Endothelial cell of umbilical vein (primary cell): ENCODE measurements around the gene ZMYM3. TPM values are rescaled to one million over a fixed set of nuclear protein-coding genes. Genes with fewer than 3 reads are reported as not detected.

ENCODE experiments used
- BruUV-seq: library from RNA; stranded (reverse); fragments of 400-500 nt; replicated peaks from 2 replicates; lab custom pipeline; 2021; lab: Mats Ljungman, UMichigan
- CTCF ChIA-PET: fragments of 300-600, 350-600 bp; sonication (Branson Sonifier 250); formaldehyde crosslinking; loops from one replicate; lab custom pipeline; 2021; ENCODE audit warnings: antibody characterized with exemption, inconsistent platforms; lab: Charles Lee
- POLR2A ChIA-PET: fragments of 300-600, 350-600 bp; sonication (Branson Sonifier 250); formaldehyde crosslinking; loops from one replicate; lab custom pipeline; 2021; ENCODE audit warnings: antibody characterized with exemption, inconsistent platforms; lab: Charles Lee
- DNase-seq: peaks from one replicate; pipeline ENCODE4 v3.0.0-alpha.2; 2011; ENCODE audit warnings: low read depth, low spot score
- FAIRE-seq: peaks from 2 replicates; lab custom pipeline; 2011; peaks lifted over from hg19 to GRCh38; lab: Jason Lieb, UNC
- H2AFZ ChIP-seq: 2 replicates; pipeline ENCODE4 v1.6.0; 2012; ENCODE audit warnings: low read depth, low read length, control low read depth, inconsistent platforms
- H3K27ac ChIP-seq: 2 replicates; pipeline ENCODE4 v1.5.1; 2011; ENCODE audit warnings: low read depth, mild to moderate bottlenecking, control low read depth, low read length, moderate library complexity; ENCODE audit not compliant: insufficient read depth
- H3K27me3 ChIP-seq, 2 experiments: 2 replicates each; pipeline versions ENCODE4 v1.6.0 to v1.6.1; 2011; ENCODE audit warnings: low read length in 2 of 2, mixed read lengths in 1 of 2; ENCODE audit not compliant: control insufficient read depth in 2 of 2, insufficient read depth in 2 of 2
- H3K36me3 ChIP-seq, 2 experiments: 2 replicates in 1 of 2; 3 replicates in 1 of 2; pipeline ENCODE4 v1.5.1; 2011; ENCODE audit warnings: low read length in 2 of 2, mild to moderate bottlenecking in 1 of 2, moderate library complexity in 1 of 2; ENCODE audit not compliant: control insufficient read depth in 2 of 2, insufficient read depth in 2 of 2; ENCODE audit errors: extremely low read depth in 1 of 2
- H3K4me1 ChIP-seq: 3 replicates; pipeline ENCODE4 v1.5.1; 2011; ENCODE audit warnings: mild to moderate bottlenecking, low read length; ENCODE audit not compliant: control insufficient read depth, insufficient read depth; ENCODE audit errors: extremely low read depth
- H3K4me2 ChIP-seq: 2 replicates; pipeline ENCODE4 v1.6.1; 2011; ENCODE audit warnings: low read length, control low read depth, mixed read lengths; ENCODE audit not compliant: insufficient read depth
- H3K4me3 ChIP-seq, 3 experiments: fragments of 200-600 bp in 1 of 3; sonication (generic), shearing (Covaris generic) in 1 of 3; replicated peaks in 1 of 3; 2 replicates each; pipeline ENCODE4 v1.5.1; 2011 to 2016; ENCODE audit warnings: control low read depth in 3 of 3, low read length in 3 of 3, mild to moderate bottlenecking in 2 of 3, inconsistent platforms in 1 of 3, low read depth in 1 of 3, moderate library complexity in 1 of 3; ENCODE audit not compliant: insufficient read depth in 1 of 3
- H3K79me2 ChIP-seq: 2 replicates; pipeline ENCODE4 v1.6.0; 2012; ENCODE audit warnings: low read length, inconsistent platforms; ENCODE audit not compliant: control insufficient read depth, insufficient read depth
- H3K9ac ChIP-seq: replicated peaks from 2 replicates; pipeline ENCODE3; 2011; ENCODE audit warnings: low read length, control low read depth; ENCODE audit not compliant: insufficient read depth; ENCODE audit errors: extremely low read depth
- H3K9me1 ChIP-seq: replicated peaks from 3 replicates; pipeline ENCODE4 v1.6.0; 2011; ENCODE audit warnings: mild to moderate bottlenecking, low read length; ENCODE audit not compliant: control insufficient read depth, insufficient read depth; ENCODE audit errors: extremely low read depth
- H3K9me3 ChIP-seq: replicated peaks from 2 replicates; pipeline ENCODE4 v1.5.1; 2012; ENCODE audit warnings: low read length, inconsistent platforms; ENCODE audit not compliant: control insufficient read depth, insufficient read depth
- H4K20me1 ChIP-seq: replicated peaks from 2 replicates; pipeline ENCODE3; 2011; ENCODE audit warnings: mild to moderate bottlenecking, low read length; ENCODE audit not compliant: control insufficient read depth, insufficient read depth; ENCODE audit errors: extremely low read depth
- EZH2 ChIP-seq: IDR thresholded peaks from 2 replicates; pipeline ENCODE4 v1.6.1; 2012; ENCODE audit warnings: borderline replicate concordance, low read depth, mild to moderate bottlenecking, moderate library complexity, low read length, inconsistent platforms; ENCODE audit not compliant: severe bottlenecking
- FOS ChIP-seq: IDR thresholded peaks from 2 replicates; pipeline ENCODE4 v1.6.1; 2011; ENCODE audit warnings: mild to moderate bottlenecking, low read length, moderate library complexity, borderline replicate concordance; ENCODE audit not compliant: insufficient read depth
- GATA2 ChIP-seq: IDR thresholded peaks from 2 replicates; pipeline ENCODE4 v1.7.0; 2011; ENCODE audit warnings: low read depth, mild to moderate bottlenecking, moderate library complexity, mixed read lengths, low read length; ENCODE audit not compliant: insufficient read length, insufficient read depth
- JUN ChIP-seq: IDR thresholded peaks from 2 replicates; pipeline ENCODE4 v1.6.1; 2011; ENCODE audit warnings: borderline replicate concordance, low read depth; ENCODE audit not compliant: insufficient read length, insufficient read depth
- MYC ChIP-seq: IDR thresholded peaks from one replicate; pipeline ENCODE4 v1.6.1; 2011; ENCODE audit warnings: mild to moderate bottlenecking, low read depth, low read length
- POLR2A ChIP-seq: IDR thresholded peaks from 2 replicates; pipeline ENCODE4 v1.6.1; 2012; ENCODE audit warnings: low read depth, mild to moderate bottlenecking, control low read depth, low read length
- POLR2AphosphoS5 ChIP-seq: IDR thresholded peaks from 2 replicates; pipeline ENCODE4 v1.6.1; 2012; ENCODE audit warnings: low read depth, mild to moderate bottlenecking, control low read depth, low read length, moderate library complexity; ENCODE audit not compliant: insufficient read depth
- dilution Hi-C: fragments of 300-500 bp; cut with MboI; formaldehyde crosslinking; loops from one replicate; pipeline ENCODE4 v1.15.0; 2019; ENCODE audit warnings: low sequenced_read_pairs; ENCODE audit not compliant: extremely low pct_ligation_motif_present
- intact Hi-C: fragments of 100-400 bp; cut with micrococcal nuclease; formaldehyde crosslinking; loops from one replicate; pipeline ENCODE4 v1.10.0; 2022
- polyA plus RNA-seq, 4 experiments: library from polyadenylated mRNA; depleted of rRNA in 3 of 4; stranded (reverse) in 3 of 4; unstranded in 1 of 4; fragments of >200 nt; gene quantifications; 2 replicates each; pipeline versions ENCODE4 v1.2.1 to v1.2.3, GENCODE V29; 2011 to 2012; ENCODE audit warnings: missing spikeins in 1 of 4
- total RNA-seq: library from RNA; stranded (reverse); gene quantifications from 2 replicates; pipeline ENCODE4 v1.2.3, GENCODE V29; 2021
- TF ChIP-seq, protein P1 (sequence below): IDR thresholded peaks from 2 replicates; pipeline ENCODE4 v1.6.1; 2011; ENCODE audit not compliant: insufficient read depth, insufficient read length
- TF ChIP-seq, protein P2 (sequence below), 2 donors: IDR thresholded peaks; 1 replicate in 1 of 2; 2 replicates in 1 of 2; pipeline ENCODE4 v1.5.1; 2011; ENCODE audit warnings: low read length in 2 of 2, mild to moderate bottlenecking in 2 of 2, moderate library complexity in 2 of 2, control low read depth in 1 of 2, inconsistent platforms in 1 of 2, low read depth in 1 of 2; ENCODE audit not compliant: insufficient read depth in 1 of 2; ENCODE audit errors: extremely low read depth in 1 of 2

Gene ZMYM3
- total and polyA plus RNA-seq, 2 donors (not counting 3 experiments of a cell fraction or from before 2014, with no cell fraction given): 26.5 to 32.9 TPM

DNA sequence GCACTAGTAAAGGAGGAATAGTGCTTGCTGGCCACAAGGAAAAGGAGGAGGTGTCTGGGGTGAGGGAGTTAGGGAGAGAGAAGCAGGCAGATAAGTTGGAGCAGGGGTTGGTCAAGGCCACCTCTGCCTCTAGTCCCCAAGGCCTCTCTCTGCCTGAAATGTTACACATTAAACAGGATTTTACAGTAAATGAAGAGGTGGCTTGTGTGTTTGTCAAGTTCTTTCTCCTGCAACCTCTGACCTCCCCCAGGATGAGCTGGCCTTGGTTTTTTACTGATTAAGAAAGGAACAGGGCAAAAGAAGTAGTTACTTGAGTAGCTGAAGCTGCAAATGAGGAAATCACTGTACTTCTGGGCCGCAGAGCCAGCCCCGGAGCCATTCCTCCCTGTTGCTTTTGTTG lies 28.9 kb downstream of the ZMYM3 start:
- H4K20me1 ChIP-seq: no peaks in the 10 kb centered on the region
- no peak overlapping the region for H3K9ac ChIP-seq
- ChIA-PET POLR2A (no interaction called here), CTCF (no interaction called here)
- H2AFZ ChIP-seq: no peak overlapping the region
- H3K4me3 ChIP-seq: no peak overlapping the region
- H3K9me3 ChIP-seq: no peaks in the 10 kb centered on the region
- no peak overlapping the region for H3K4me2 ChIP-seq
- no TSS peak for BruUV-seq
- intact Hi-C loops: no loop called here
- no peaks in the 10 kb centered on the region for H3K79me2 ChIP-seq
- no peaks in the 10 kb centered on the region for H3K36me3 ChIP-seq
- FAIRE-seq (no peak), DNase-seq (no peak)
- H3K27me3 ChIP-seq: no peaks in the 10 kb centered on the region
- dilution Hi-C loops: no loop called here
- TF ChIP-seq EZH2: no peak
- TF ChIP-seq, protein P1, sequence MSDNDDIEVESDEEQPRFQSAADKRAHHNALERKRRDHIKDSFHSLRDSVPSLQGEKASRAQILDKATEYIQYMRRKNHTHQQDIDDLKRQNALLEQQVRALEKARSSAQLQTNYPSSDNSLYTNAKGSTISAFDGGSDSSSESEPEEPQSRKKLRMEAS: no peak
- no peak for TF ChIP-seq GATA2
- TF ChIP-seq JUN: no peak
- no peaks in the 10 kb centered on the region for H3K9me1 ChIP-seq
- H3K4me1 ChIP-seq: no peaks in the 10 kb centered on the region
- no peak overlapping the region for H3K27ac ChIP-seq

DNA sequence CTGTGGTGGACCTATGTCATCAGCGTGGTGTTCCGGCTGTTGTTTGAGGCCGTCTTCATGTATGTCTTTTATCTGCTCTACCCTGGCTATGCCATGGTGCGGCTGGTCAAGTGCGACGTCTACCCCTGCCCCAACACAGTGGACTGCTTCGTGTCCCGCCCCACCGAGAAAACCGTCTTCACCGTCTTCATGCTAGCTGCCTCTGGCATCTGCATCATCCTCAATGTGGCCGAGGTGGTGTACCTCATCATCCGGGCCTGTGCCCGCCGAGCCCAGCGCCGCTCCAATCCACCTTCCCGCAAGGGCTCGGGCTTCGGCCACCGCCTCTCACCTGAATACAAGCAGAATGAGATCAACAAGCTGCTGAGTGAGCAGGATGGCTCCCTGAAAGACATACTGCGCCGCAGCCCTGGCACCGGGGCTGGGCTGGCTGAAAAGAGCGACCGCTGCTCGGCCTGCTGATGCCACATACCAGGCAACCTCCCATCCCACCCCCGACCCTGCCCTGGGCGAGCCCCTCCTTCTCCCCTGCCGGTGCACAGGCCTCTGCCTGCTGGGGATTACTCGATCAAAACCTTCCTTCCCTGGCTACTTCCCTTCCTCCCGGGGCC lies 29.7 kb downstream of the ZMYM3 start:
- ChIA-PET CTCF (no interaction called here), POLR2A (no interaction called here)
- no peaks in the 10 kb centered on the region for H3K27me3 ChIP-seq
- no peak overlapping the region for H3K9ac ChIP-seq
- BruUV-seq: no TSS peak
- H3K27ac ChIP-seq: no peak overlapping the region
- intact Hi-C loops: no loop called here
- dilution Hi-C loops: no loop called here
- H3K4me2 ChIP-seq: no peak overlapping the region
- no peak for DNase-seq
- H4K20me1 ChIP-seq: no peaks in the 10 kb centered on the region
- no peaks in the 10 kb centered on the region for H3K9me3 ChIP-seq
- H3K79me2 ChIP-seq: no peaks in the 10 kb centered on the region
- no peaks in the 10 kb centered on the region for H3K9me1 ChIP-seq
- FAIRE-seq: no peak
- no peaks in the 10 kb centered on the region for H3K36me3 ChIP-seq
- TF ChIP-seq POLR2A: no peak
- TF ChIP-seq MYC: no peak
- TF ChIP-seq, protein P2, sequence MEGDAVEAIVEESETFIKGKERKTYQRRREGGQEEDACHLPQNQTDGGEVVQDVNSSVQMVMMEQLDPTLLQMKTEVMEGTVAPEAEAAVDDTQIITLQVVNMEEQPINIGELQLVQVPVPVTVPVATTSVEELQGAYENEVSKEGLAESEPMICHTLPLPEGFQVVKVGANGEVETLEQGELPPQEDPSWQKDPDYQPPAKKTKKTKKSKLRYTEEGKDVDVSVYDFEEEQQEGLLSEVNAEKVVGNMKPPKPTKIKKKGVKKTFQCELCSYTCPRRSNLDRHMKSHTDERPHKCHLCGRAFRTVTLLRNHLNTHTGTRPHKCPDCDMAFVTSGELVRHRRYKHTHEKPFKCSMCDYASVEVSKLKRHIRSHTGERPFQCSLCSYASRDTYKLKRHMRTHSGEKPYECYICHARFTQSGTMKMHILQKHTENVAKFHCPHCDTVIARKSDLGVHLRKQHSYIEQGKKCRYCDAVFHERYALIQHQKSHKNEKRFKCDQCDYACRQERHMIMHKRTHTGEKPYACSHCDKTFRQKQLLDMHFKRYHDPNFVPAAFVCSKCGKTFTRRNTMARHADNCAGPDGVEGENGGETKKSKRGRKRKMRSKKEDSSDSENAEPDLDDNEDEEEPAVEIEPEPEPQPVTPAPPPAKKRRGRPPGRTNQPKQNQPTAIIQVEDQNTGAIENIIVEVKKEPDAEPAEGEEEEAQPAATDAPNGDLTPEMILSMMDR (IDR thresholded peaks at IDR 0.05; ENCODE audit: extremely low read depth in 1 of 2, insufficient read depth in 1 of 2, low read depth in 1 of 2, low read length in 2 of 2): no peak
- no peak for TF ChIP-seq POLR2AphosphoS5
- TF ChIP-seq, protein P1: no peak
- no peak for TF ChIP-seq JUN
- TF ChIP-seq GATA2: no peak
- no peak for TF ChIP-seq FOS
- no peak for TF ChIP-seq EZH2
- no peak overlapping the region for H2AFZ ChIP-seq
- no peaks in the 10 kb centered on the region for H3K4me1 ChIP-seq
- H3K4me3 ChIP-seq: no peak overlapping the region
